Thoracic aorta (tissue), 2 donors: ENCODE data around the gene STAT5B. TPM values are rescaled to one million over a fixed set of nuclear protein-coding genes. Genes with fewer than 3 reads are reported as not detected.

Source experiments
- ATAC-seq: fragments of 150-250 bp; one replicate; pipeline ENCODE4 v1.8.0; 2017; ENCODE audit warnings: low read depth; ENCODE audit not compliant: insufficient number of reproducible peaks, low FRiP score
- DNase-seq: peaks from one replicate; pipeline ENCODE4 v3.0.0-alpha.2; 2020; ENCODE audit warnings: low spot score
- H3K27ac ChIP-seq, 2 donors: fragments of 200-600 bp; sonication (generic); 1 replicate in 1 of 2; 2 replicates in 1 of 2; pipeline ENCODE4 v1.5.1; 2016; ENCODE audit warnings: mild to moderate bottlenecking in 2 of 2, moderate library complexity in 2 of 2
- H3K27me3 ChIP-seq: fragments of 200-600 bp; sonication (generic); replicated peaks from 2 replicates; pipeline ENCODE4 v1.6.0; 2016; ENCODE audit warnings: mild to moderate bottlenecking; ENCODE audit not compliant: insufficient read depth
- H3K36me3 ChIP-seq: fragments of 200-600 bp; sonication (generic); one replicate; pipeline ENCODE4 v1.5.1; 2016
- H3K4me1 ChIP-seq, 2 donors: fragments of 200-600 bp; sonication (generic); 1 replicate in 1 of 2; 2 replicates in 1 of 2; pipeline versions ENCODE4 v1.5.1 to v1.6.0; 2016; ENCODE audit warnings: low read depth in 2 of 2, mild to moderate bottlenecking in 1 of 2; ENCODE audit not compliant: control insufficient read depth in 1 of 2
- H3K4me3 ChIP-seq: fragments of 200-600 bp; sonication (generic); 2 replicates; pipeline ENCODE4 v1.5.1; 2016; ENCODE audit warnings: mild to moderate bottlenecking
- H3K9me3 ChIP-seq: fragments of 200-600 bp; sonication (generic); 2 replicates; pipeline ENCODE4 v1.5.1; 2016
- CTCF ChIP-seq: fragments of 200-600 bp; sonication (generic); IDR thresholded peaks from one replicate; pipeline ENCODE4 v1.5.1; 2019; ENCODE audit warnings: antibody characterized with exemption
- total RNA-seq, 2 donors: library from RNA; depleted of rRNA; stranded (reverse); fragments of >200 nt; gene quantifications; one replicate each; pipeline versions ENCODE4 v1.1.0 to v1.2.3, GENCODE V29; 2016

The STAT5B gene
- total RNA-seq, 2 donors from 2014 or later = 95.2 to 117 TPM

DNA sequence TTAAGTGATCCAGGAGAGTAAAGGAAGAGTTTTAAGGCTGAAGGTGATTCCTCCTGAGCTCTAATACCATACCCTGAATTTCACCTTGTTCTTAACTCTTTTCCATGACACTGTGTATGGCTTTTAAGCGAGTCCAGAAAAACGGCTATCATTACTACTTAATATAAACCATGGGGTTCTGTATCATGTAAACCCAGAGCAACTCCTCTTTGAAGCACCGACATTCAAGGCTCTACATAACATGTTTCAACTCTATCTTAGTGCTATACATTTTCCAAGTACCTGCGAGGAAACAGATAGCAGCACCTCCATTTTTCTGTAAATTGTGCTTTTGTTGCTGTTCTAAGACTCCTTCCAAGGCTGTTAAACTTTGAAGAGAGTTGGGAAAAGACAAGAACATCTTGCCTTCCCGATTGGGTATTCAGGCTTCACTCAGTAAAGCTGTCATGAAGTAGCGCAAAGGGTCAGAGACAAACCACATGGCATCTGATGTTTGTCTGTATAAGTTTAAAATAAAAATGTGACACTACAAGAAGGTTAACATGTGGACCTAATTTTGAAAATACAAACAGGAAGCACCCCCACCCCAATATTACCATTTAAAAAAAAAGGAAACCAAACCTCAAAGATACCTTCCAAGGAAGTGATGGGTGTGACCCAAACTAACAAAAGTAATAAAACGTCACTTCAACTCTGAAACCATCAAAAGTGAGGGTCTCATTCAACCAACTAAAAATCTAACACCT lies 3.9 kb downstream of the STAT5B start:
- ATAC-seq = no peak
- no peak for TF ChIP-seq CTCF
- no peak overlapping the region for H3K27ac ChIP-seq
- no peaks in the 10 kb centered on the region for H3K27me3 ChIP-seq
- DNase-seq = no peak
- H3K4me3 ChIP-seq = no peak overlapping the region
- H3K9me3 ChIP-seq = no peaks in the 10 kb centered on the region
- no peaks in the 10 kb centered on the region for H3K36me3 ChIP-seq
- H3K4me1 ChIP-seq = peaks cover 21 to 49% of the 10 kb centered on the region in 2 donors

DNA sequence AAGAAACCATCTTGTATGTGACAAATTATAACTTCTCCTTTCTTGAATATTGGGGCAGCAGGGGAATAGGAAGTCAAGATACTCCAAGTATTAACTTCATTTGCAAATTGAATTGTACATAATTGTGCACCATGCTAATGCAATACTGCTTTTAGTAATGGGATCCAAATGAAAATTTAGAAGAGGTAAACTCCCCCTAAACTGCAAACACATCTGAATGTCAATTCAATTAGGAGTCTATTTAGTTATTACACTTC lies 4.5 kb downstream of the STAT5B start:
- Histone ChIP-seq H3K27ac (no peak overlapping the region), H3K36me3 (no peaks in the 10 kb centered on the region), H3K4me1 (peaks cover 18 to 43% of the 10 kb centered on the region in 2 donors), H3K4me3 (no peak overlapping the region), H3K9me3 (no peaks in the 10 kb centered on the region), H3K27me3 (no peaks in the 10 kb centered on the region)
- no peak for DNase-seq
- no peak for TF ChIP-seq CTCF
- no peak for ATAC-seq

GRCh38 chr17:42271006-42271778 lies 5.0 kb downstream of the STAT5B start:
- no peak overlapping the region for H3K4me3 ChIP-seq
- TF ChIP-seq CTCF = no peak
- ATAC-seq = no peak
- H3K27ac ChIP-seq = no peak overlapping the region
- no peaks in the 10 kb centered on the region for H3K9me3 ChIP-seq
- DNase-seq = no peak
- no peaks in the 10 kb centered on the region for H3K27me3 ChIP-seq
- no peaks in the 10 kb centered on the region for H3K36me3 ChIP-seq
- peaks cover 18 to 41% of the 10 kb centered on the region in 2 donors for H3K4me1 ChIP-seq

DNA sequence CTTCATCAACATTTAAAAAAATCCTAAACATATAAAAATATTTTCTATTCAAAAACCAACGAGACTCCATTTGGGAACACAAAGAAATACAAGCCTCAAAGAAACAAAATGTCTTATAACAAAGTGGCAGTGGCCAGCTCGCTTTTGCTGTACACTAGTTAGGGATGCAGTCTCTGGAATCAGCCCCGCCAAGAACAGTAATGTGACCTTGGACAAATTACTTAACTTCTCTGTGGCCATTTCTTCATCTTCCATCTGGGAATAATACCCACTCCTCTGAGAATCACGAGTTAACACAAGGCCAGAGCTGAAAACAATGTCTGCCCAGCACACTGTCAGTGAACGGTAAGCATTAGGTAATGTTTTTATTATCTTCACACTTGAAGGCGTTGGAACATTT lies 5.6 kb downstream of the STAT5B start:
- H3K36me3 ChIP-seq = no peaks in the 10 kb centered on the region
- TF ChIP-seq CTCF = no peak
- no peaks in the 10 kb centered on the region for H3K9me3 ChIP-seq
- H3K4me3 ChIP-seq = no peak overlapping the region
- DNase-seq (no peak), ATAC-seq (no peak)
- no peaks in the 10 kb centered on the region for H3K27me3 ChIP-seq
- H3K27ac ChIP-seq = no peak overlapping the region
- H3K4me1 ChIP-seq = peaks cover 18 to 41% of the 10 kb centered on the region in 2 donors

DNA sequence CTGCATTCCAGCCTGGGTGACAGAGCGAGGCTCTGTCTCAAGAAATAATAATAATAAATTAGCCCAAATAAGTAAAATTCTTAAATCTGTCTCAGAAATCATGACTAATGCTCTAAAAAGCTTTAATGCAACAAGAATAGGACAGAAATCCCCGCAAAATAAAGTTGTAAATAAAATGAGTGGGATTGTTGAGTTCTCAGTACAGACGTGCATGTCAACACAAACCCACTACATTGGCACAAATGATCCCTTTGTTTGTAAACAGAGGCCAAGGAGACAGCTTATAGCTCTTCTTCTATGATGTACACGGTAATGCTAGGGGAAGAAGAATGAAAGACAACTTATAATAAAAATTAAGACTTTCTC lies 6.0 kb downstream of the STAT5B start:
- Histone ChIP-seq H3K9me3 (no peaks in the 10 kb centered on the region), H3K27ac (no peak overlapping the region), H3K27me3 (no peaks in the 10 kb centered on the region), H3K4me3 (no peak overlapping the region), H3K4me1 (peaks cover 18 to 40% of the 10 kb centered on the region in 2 donors), H3K36me3 (no peaks in the 10 kb centered on the region)
- ATAC-seq (no peak), DNase-seq (no peak)
- no peak for TF ChIP-seq CTCF
